ENCODE measurements around the gene NPAS3.

Gene NPAS3

GRCh38 chr14:32998433-32998832 lies 59.8 kb downstream of the NPAS3 start:
- no peak overlapping the region for H2AFZ ChIP-seq (ENCODE audit: low read length)
- no peaks in the 10 kb centered on the region for H3K4me1 ChIP-seq (ENCODE audit: insufficient read depth, low read length, poor library complexity, severe bottlenecking)
- no peaks in the 10 kb centered on the region for H4K20me1 ChIP-seq (ENCODE audit: insufficient read depth, low read length, poor library complexity, severe bottlenecking)
- no peak overlapping the region for H3K9ac ChIP-seq (ENCODE audit: low read depth, low read length, poor library complexity, severe bottlenecking)
- no peak for TF ChIP-seq EZH2phosphoT487 (IDR thresholded peaks at IDR 0.05; ENCODE audit: borderline replicate concordance)
- TF ChIP-seq CTCF (conservative IDR thresholded peaks at IDR 0.05; ENCODE audit: low read length) = peak; percentile 38
- no peaks in the 10 kb centered on the region for H3K36me3 ChIP-seq (ENCODE audit: insufficient read depth, low read length)
- no peak overlapping the region for H3K4me2 ChIP-seq (ENCODE audit: low read depth, low read length, poor library complexity, severe bottlenecking)
- H3F3A ChIP-seq (ENCODE audit: low read depth) = no peaks in the 10 kb centered on the region
- no peaks in the 10 kb centered on the region for H3K9me3 ChIP-seq (ENCODE audit: insufficient read depth, low read depth, low read length)
- H3K79me2 ChIP-seq (ENCODE audit: insufficient read depth, low read length) = no peaks in the 10 kb centered on the region
- no peak overlapping the region for H3K4me3 ChIP-seq (ENCODE audit: low read length, poor library complexity, severe bottlenecking)
- no peaks in the 10 kb centered on the region for H3K27me3 ChIP-seq (ENCODE audit: insufficient read depth, low read length, poor library complexity, severe bottlenecking)
- H3K9me2 ChIP-seq (replicated peaks; ENCODE audit: low read depth, low read length) = no peaks in the 10 kb centered on the region

DNA sequence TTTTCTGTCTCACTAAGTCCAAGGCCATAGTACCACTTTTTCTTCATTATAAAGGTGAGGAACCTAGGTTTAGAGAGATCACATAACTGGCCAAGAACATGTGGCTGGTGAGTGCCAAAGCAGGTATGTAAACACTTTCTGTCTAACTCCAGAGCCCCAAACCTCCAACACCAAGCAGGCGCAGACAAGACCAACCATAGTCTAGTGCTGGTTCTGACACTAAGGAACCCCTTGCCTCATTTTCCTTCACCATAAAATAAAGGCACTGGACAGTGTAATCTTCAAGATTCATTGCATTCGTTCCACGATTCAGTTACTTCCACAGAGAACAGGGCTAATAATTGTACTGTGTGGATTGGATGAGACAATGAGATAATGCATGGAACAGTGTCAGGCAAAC lies 71.0 kb downstream of the NPAS3 start:
- TF ChIP-seq CTCF (conservative IDR thresholded peaks at IDR 0.05; ENCODE audit: low read length) = no peak
- Histone ChIP-seq H3K4me1 (ENCODE audit: insufficient read depth, low read length, poor library complexity, severe bottlenecking) (no peaks in the 10 kb centered on the region), H3K4me3 (ENCODE audit: low read length, poor library complexity, severe bottlenecking) (no peak overlapping the region), H3K27me3 (ENCODE audit: insufficient read depth, low read length, poor library complexity, severe bottlenecking) (no peaks in the 10 kb centered on the region), H3K4me2 (ENCODE audit: low read depth, low read length, poor library complexity, severe bottlenecking) (no peak overlapping the region), H3K9me2 (replicated peaks; ENCODE audit: low read depth, low read length) (no peaks in the 10 kb centered on the region), H2AFZ (ENCODE audit: low read length) (no peak overlapping the region), H3K9ac (ENCODE audit: low read depth, low read length, poor library complexity, severe bottlenecking) (no peak overlapping the region), H4K20me1 (ENCODE audit: insufficient read depth, low read length, poor library complexity, severe bottlenecking) (no peaks in the 10 kb centered on the region), H3K9me3 (ENCODE audit: insufficient read depth, low read depth, low read length) (no peaks in the 10 kb centered on the region), H3K36me3 (ENCODE audit: insufficient read depth, low read length) (no peaks in the 10 kb centered on the region), H3F3A (ENCODE audit: low read depth) (no peaks in the 10 kb centered on the region), H3K79me2 (ENCODE audit: insufficient read depth, low read length) (no peaks in the 10 kb centered on the region)

DNA sequence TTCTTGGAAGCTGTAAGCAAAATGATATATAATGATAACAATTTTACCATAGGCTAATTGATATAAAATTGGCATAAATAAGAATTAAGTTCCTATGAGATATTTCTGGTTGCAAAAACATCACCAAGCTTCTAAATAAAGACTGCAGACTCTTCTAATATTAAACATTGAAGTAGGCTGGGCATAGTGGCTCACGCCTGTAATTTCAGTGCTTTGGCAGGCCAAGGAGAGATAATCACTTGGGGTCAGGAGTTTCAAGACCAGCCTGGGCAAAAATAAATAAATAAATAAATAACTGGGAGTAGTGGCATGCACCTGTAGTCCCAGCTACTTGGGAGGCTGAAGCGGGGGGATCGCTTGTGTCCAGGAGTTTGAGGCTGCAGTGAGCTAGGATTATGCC lies 71.8 kb downstream of the NPAS3 start:
- Histone ChIP-seq H3K4me2 (ENCODE audit: low read depth, low read length, poor library complexity, severe bottlenecking) (no peak overlapping the region), H3F3A (ENCODE audit: low read depth) (no peaks in the 10 kb centered on the region), H3K9me2 (replicated peaks; ENCODE audit: low read depth, low read length) (no peaks in the 10 kb centered on the region), H3K9ac (ENCODE audit: low read depth, low read length, poor library complexity, severe bottlenecking) (no peak overlapping the region), H2AFZ (ENCODE audit: low read length) (no peak overlapping the region), H3K4me1 (ENCODE audit: insufficient read depth, low read length, poor library complexity, severe bottlenecking) (no peaks in the 10 kb centered on the region), H4K20me1 (ENCODE audit: insufficient read depth, low read length, poor library complexity, severe bottlenecking) (no peaks in the 10 kb centered on the region), H3K9me3 (ENCODE audit: insufficient read depth, low read depth, low read length) (no peaks in the 10 kb centered on the region), H3K27me3 (ENCODE audit: insufficient read depth, low read length, poor library complexity, severe bottlenecking) (no peaks in the 10 kb centered on the region), H3K79me2 (ENCODE audit: insufficient read depth, low read length) (no peaks in the 10 kb centered on the region), H3K36me3 (ENCODE audit: insufficient read depth, low read length) (no peaks in the 10 kb centered on the region), H3K4me3 (ENCODE audit: low read length, poor library complexity, severe bottlenecking) (no peak overlapping the region)
- TF ChIP-seq EZH2phosphoT487 (IDR thresholded peaks at IDR 0.05; ENCODE audit: borderline replicate concordance) = no peak

DNA sequence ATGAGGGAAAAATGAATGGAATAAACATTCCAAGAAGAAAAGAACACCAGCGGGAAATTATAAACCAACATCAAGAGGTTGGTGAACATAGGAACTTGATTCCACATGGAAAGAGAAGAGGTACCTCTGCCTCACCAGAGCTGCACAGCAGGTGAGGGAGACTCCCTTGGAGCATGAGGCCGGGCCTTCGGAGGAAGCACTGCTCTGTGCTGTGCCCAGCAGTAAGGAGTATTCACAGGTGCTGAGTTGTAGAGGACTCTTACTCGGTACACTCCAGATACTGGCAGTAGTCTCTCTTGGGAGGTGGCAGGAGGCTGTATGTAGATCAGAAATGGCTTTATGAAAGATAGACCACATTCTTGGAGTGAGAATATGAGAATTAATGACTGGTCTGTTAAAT lies 76.0 kb downstream of the NPAS3 start:
- H3K36me3 ChIP-seq (ENCODE audit: insufficient read depth, low read length) = no peaks in the 10 kb centered on the region
- TF ChIP-seq EZH2phosphoT487 (IDR thresholded peaks at IDR 0.05; ENCODE audit: borderline replicate concordance) (no peak), CTCF (conservative IDR thresholded peaks at IDR 0.05; ENCODE audit: low read length) (no peak)
- no peak overlapping the region for H3K4me3 ChIP-seq (ENCODE audit: low read length, poor library complexity, severe bottlenecking)
- H3K9me2 ChIP-seq (replicated peaks; ENCODE audit: low read depth, low read length) = no peaks in the 10 kb centered on the region
- H2AFZ ChIP-seq (ENCODE audit: low read length) = no peak overlapping the region
- no peak overlapping the region for H3K4me2 ChIP-seq (ENCODE audit: low read depth, low read length, poor library complexity, severe bottlenecking)
- H4K20me1 ChIP-seq (ENCODE audit: insufficient read depth, low read length, poor library complexity, severe bottlenecking) = no peaks in the 10 kb centered on the region
- H3K79me2 ChIP-seq (ENCODE audit: insufficient read depth, low read length) = no peaks in the 10 kb centered on the region
- H3K4me1 ChIP-seq (ENCODE audit: insufficient read depth, low read length, poor library complexity, severe bottlenecking) = no peaks in the 10 kb centered on the region
- H3K9me3 ChIP-seq (ENCODE audit: insufficient read depth, low read depth, low read length) = no peaks in the 10 kb centered on the region
- H3K9ac ChIP-seq (ENCODE audit: low read depth, low read length, poor library complexity, severe bottlenecking) = no peak overlapping the region
- no peaks in the 10 kb centered on the region for H3F3A ChIP-seq (ENCODE audit: low read depth)
- H3K27me3 ChIP-seq (ENCODE audit: insufficient read depth, low read length, poor library complexity, severe bottlenecking) = no peaks in the 10 kb centered on the region

Data from Loucy (cell line).